Measurements from ENCODE around the gene PRRC2B. TPM values are rescaled to one million over a fixed set of nuclear protein-coding genes. Genes with fewer than 3 reads are reported as not detected.

PRRC2B gene
- total RNA-seq, 4 donors from 2014 or later = 80.7 to 126 (median 100) TPM

GRCh38 chr9:131404987-131405386 lies 11.1 kb downstream of the PRRC2B start:
- DNase-seq (ENCODE audit: low spot score) = no peak
- no peak for ATAC-seq (ENCODE audit: low FRiP score)
- no peak for TF ChIP-seq CTCF (IDR thresholded peaks at IDR 0.05)

- TF ChIP-seq CTCF (IDR thresholded peaks at IDR 0.05) = no peak
- ATAC-seq (ENCODE audit: low FRiP score) = no peak
- DNase-seq (ENCODE audit: low spot score) = no peak
Observed at GRCh38 chr9:131405428-131405827, 11.5 kb downstream of the PRRC2B start.

GRCh38 chr9:131405858-131406537 lies 12.1 kb downstream of the PRRC2B start:
- no peak for DNase-seq (ENCODE audit: low spot score)

GRCh38 chr9:131406563-131407436 lies 12.9 kb downstream of the PRRC2B start:
- no peak for TF ChIP-seq CTCF (IDR thresholded peaks at IDR 0.05)
- ATAC-seq (ENCODE audit: low FRiP score) = no peak
- DNase-seq (ENCODE audit: low spot score) = no peak

More at GRCh38 chr9:131405858-131406537, 12.1 kb downstream of the PRRC2B start:
- ATAC-seq (ENCODE audit: low FRiP score) = no peak
- no peak for TF ChIP-seq CTCF (IDR thresholded peaks at IDR 0.05)

- DNase-seq (ENCODE audit: low spot score) = no peak
- peak; percentile 41 for ATAC-seq (ENCODE audit: low FRiP score)
- TF ChIP-seq CTCF (IDR thresholded peaks at IDR 0.05) = no peak
Observed at GRCh38 chr9:131407717-131408195, 13.9 kb downstream of the PRRC2B start.

- DNase-seq (ENCODE audit: low spot score) = no peak
Observed at GRCh38 chr9:131409458-131409992, 15.6 kb downstream of the PRRC2B start.

More at GRCh38 chr9:131409458-131409992, 15.6 kb downstream of the PRRC2B start:
- no peak for TF ChIP-seq CTCF (IDR thresholded peaks at IDR 0.05)
- ATAC-seq (ENCODE audit: low FRiP score) = no peak

Data from omental fat pad (tissue), 4 donors.